ENCODE measurements around the gene AGBL2. TPM values are rescaled to one million over a fixed set of nuclear protein-coding genes. Genes with fewer than 3 reads are reported as not detected.

The AGBL2 gene
- total RNA-seq, 1 donor from 2014 or later: 4.5 TPM

Other genes starting within 250 kb of the AGBL2 start
- gene CELF1, start 162.2 kb downstream of the AGBL2 start, total RNA-seq: 154 and 159 TPM in 2 replicates
- 53.9 and 54.9 TPM in 2 replicates for gene PTPMT1, start 149.8 kb downstream of the AGBL2 start, total RNA-seq
- 16.4 and 16.7 TPM in 2 replicates for gene KBTBD4, start 136.4 kb downstream of the AGBL2 start, total RNA-seq
- gene NDUFS3, start 136.3 kb downstream of the AGBL2 start, total RNA-seq: 151 and 159 TPM in 2 replicates
- 0.19 and 0.28 TPM in 2 replicates for gene FAM180B, start 128.7 kb downstream of the AGBL2 start, total RNA-seq
- 0.19 TPM in 2 replicates for gene C1QTNF4, start 121.0 kb downstream of the AGBL2 start, total RNA-seq
- gene MTCH2, start 72.8 kb downstream of the AGBL2 start, total RNA-seq: 128 and 136 TPM in 2 replicates
- 142 and 159 TPM in 2 replicates for gene FNBP4, start 52.0 kb upstream of the AGBL2 start, total RNA-seq
- 102 and 104 TPM in 2 replicates for gene NUP160, start 133.0 kb upstream of the AGBL2 start, total RNA-seq